ENCODE data around the gene LONP1.

Gene LONP1

GRCh38 chr19:5679289-5680083 is 40.5 kb downstream of the LONP1 start:
- DNase-seq: no peak

- no peak for DNase-seq
These were observed 41.8 kb downstream of the LONP1 start for GRCh38 chr19:5678071-5678718.

GRCh38 chr19:5677580-5677979 is 42.4 kb downstream of the LONP1 start:
- DNase-seq: no peak

GRCh38 chr19:5677136-5677535 is 42.8 kb downstream of the LONP1 start:
- no peak for DNase-seq

GRCh38 chr19:5676772-5677105 is 43.2 kb downstream of the LONP1 start:
- DNase-seq: peak; percentile 58

- peak; percentile 81 for DNase-seq
These were observed 43.7 kb downstream of the LONP1 start for GRCh38 chr19:5676105-5676771.

- no peak for DNase-seq
These were observed 45.2 kb downstream of the LONP1 start for GRCh38 chr19:5674714-5675113.

GRCh38 chr19:5673752-5674151 is 46.2 kb downstream of the LONP1 start:
- no peak for DNase-seq

- no peak for DNase-seq
These were observed 47.1 kb downstream of the LONP1 start for GRCh38 chr19:5672708-5673459.

GRCh38 chr19:5671600-5671999 is 48.3 kb downstream of the LONP1 start:
- DNase-seq: no peak

- DNase-seq: no peak
These were observed 50.7 kb downstream of the LONP1 start for GRCh38 chr19:5669212-5669611.

- DNase-seq: no peak
These were observed 52.1 kb downstream of the LONP1 start for GRCh38 chr19:5667751-5668271.

GRCh38 chr19:5666921-5667610 is 52.9 kb downstream of the LONP1 start:
- no peak for DNase-seq

- no peak for DNase-seq
These were observed 54.0 kb downstream of the LONP1 start for GRCh38 chr19:5665781-5666513.

GRCh38 chr19:5664515-5664914 is 55.4 kb downstream of the LONP1 start:
- no peak for DNase-seq

GRCh38 chr19:5663904-5664303 is 56.0 kb downstream of the LONP1 start:
- DNase-seq: no peak

GRCh38 chr19:5661483-5661882 is 58.5 kb downstream of the LONP1 start:
- no peak for DNase-seq

- DNase-seq: no peak
These were observed 64.5 kb downstream of the LONP1 start for GRCh38 chr19:5655412-5655811.

- no peak for DNase-seq
These were observed 65.0 kb downstream of the LONP1 start for GRCh38 chr19:5654931-5655330.

- DNase-seq: no peak
These were observed 67.7 kb downstream of the LONP1 start for GRCh38 chr19:5652261-5652660.

GRCh38 chr19:5651361-5651760 is 68.6 kb downstream of the LONP1 start:
- DNase-seq: no peak

- no peak for DNase-seq
These were observed 71.5 kb downstream of the LONP1 start for GRCh38 chr19:5648464-5648863.
